Measurements from ENCODE around the gene C19orf25.
"Not testable (repeated sequence)": the region's sequence is repeated elsewhere in the genome, so short reads cannot be mapped to it uniquely, and the experiment has no call there.

Gene C19orf25

DNA sequence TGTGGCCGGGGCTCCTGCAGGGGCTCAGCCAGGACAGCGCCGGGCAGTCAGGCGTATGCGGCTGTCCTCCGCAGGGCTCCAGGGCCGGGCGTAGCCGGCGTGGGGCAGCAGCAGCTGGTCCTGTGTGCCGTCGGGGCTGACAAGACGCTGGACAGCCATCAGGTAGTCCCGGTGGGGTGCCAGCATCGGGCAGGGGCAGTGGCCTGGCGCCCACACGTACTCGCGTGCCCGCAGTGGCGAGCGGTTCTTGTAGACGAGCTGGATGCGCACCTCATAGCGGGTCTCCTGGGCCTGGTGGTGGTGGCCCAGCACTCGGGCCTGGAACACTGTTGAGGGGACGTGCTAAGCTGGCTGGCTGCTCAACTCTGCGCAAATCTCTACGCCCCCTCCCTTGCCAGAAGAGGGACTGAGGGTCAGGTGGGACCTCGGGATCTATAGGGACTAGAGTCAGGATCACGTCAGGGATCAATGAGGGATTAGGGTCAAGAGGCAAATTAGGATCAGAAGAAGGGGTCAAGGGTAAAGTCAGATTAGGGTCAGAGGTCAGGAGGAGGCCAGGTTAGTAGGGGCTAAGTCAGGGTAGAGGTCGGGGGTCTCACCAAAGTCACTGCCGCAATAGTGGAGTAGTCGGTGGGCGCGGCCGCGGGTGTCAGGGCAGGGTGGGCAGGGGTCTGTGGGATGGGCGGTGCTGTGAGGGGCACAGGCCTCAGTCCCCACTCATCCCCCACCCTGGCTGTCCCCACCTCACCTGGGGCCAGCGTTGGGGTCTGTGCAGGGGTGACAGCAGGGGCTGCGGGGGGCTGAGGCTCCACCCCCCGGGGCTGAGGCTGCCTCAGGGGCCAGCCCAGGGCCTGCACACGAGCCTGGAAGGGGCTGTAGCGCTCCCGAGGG lies 27.2 kb upstream of the C19orf25 start:
- Histone ChIP-seq H3K4me3 (ENCODE audit: insufficient read depth, low read depth, low read length, poor library complexity, severe bottlenecking) (no peak overlapping the region), H3K4me1 (ENCODE audit: control insufficient read depth, insufficient read depth, low read length, poor library complexity, severe bottlenecking) (peaks cover 7% of the 10 kb centered on the region), H3K9me3 (ENCODE audit: control insufficient read depth, low read length) (no peaks in the 10 kb centered on the region)

GRCh38 chr19:1505012-1505411 lies 26.0 kb upstream of the C19orf25 start:
- Histone ChIP-seq H3K9me3 (ENCODE audit: control insufficient read depth, low read length) (no peaks in the 10 kb centered on the region), H3K27me3 (replicated peaks; ENCODE audit: control insufficient read depth, insufficient read depth, low read length, poor library complexity, severe bottlenecking) (peaks cover 5% of the 10 kb centered on the region), H3K4me3 (ENCODE audit: insufficient read depth, low read depth, low read length, poor library complexity, severe bottlenecking) (no peak overlapping the region), H3K4me1 (ENCODE audit: control insufficient read depth, insufficient read depth, low read length, poor library complexity, severe bottlenecking) (peaks cover 7% of the 10 kb centered on the region), H3K27ac (ENCODE audit: insufficient read depth, low read length, poor library complexity, severe bottlenecking) (no peak overlapping the region), H3K36me3 (ENCODE audit: control insufficient read depth, insufficient read depth, low read length) (no peaks in the 10 kb centered on the region)
- no peak for DNase-seq

More for the DNA sequence above, 27.2 kb upstream of the C19orf25 start:
- Histone ChIP-seq H3K27ac (ENCODE audit: insufficient read depth, low read length, poor library complexity, severe bottlenecking) (no peak overlapping the region), H3K36me3 (ENCODE audit: control insufficient read depth, insufficient read depth, low read length) (no peaks in the 10 kb centered on the region), H3K27me3 (replicated peaks; ENCODE audit: control insufficient read depth, insufficient read depth, low read length, poor library complexity, severe bottlenecking) (peaks cover 5% of the 10 kb centered on the region)
- no peak for DNase-seq

GRCh38 chr19:1503925-1504773 lies 25.1 kb upstream of the C19orf25 start:
- no peaks in the 10 kb centered on the region for H3K36me3 ChIP-seq (ENCODE audit: control insufficient read depth, insufficient read depth, low read length)
- H3K4me1 ChIP-seq (ENCODE audit: control insufficient read depth, insufficient read depth, low read length, poor library complexity, severe bottlenecking) = peaks cover 7% of the 10 kb centered on the region
- H3K4me3 ChIP-seq (ENCODE audit: insufficient read depth, low read depth, low read length, poor library complexity, severe bottlenecking) = no peak overlapping the region
- no peak for DNase-seq
- peaks cover 5% of the 10 kb centered on the region for H3K27me3 ChIP-seq (replicated peaks; ENCODE audit: control insufficient read depth, insufficient read depth, low read length, poor library complexity, severe bottlenecking)
- H3K9me3 ChIP-seq (ENCODE audit: control insufficient read depth, low read length) = no peaks in the 10 kb centered on the region
- H3K27ac ChIP-seq (ENCODE audit: insufficient read depth, low read length, poor library complexity, severe bottlenecking) = no peak overlapping the region

- no peaks in the 10 kb centered on the region for H3K36me3 ChIP-seq (ENCODE audit: control insufficient read depth, insufficient read depth, low read length)
- H3K4me3 ChIP-seq (ENCODE audit: insufficient read depth, low read depth, low read length, poor library complexity, severe bottlenecking) = peak overlapping the region; percentile 9
- H3K4me1 ChIP-seq (ENCODE audit: control insufficient read depth, insufficient read depth, low read length, poor library complexity, severe bottlenecking) = peaks cover 7% of the 10 kb centered on the region
- peak in 2 of 3 donors; percentile 24 to 51 for DNase-seq
- H3K27ac ChIP-seq (ENCODE audit: insufficient read depth, low read length, poor library complexity, severe bottlenecking) = no peak overlapping the region
- no peaks in the 10 kb centered on the region for H3K9me3 ChIP-seq (ENCODE audit: control insufficient read depth, low read length)
- peaks cover 5% of the 10 kb centered on the region for H3K27me3 ChIP-seq (replicated peaks; ENCODE audit: control insufficient read depth, insufficient read depth, low read length, poor library complexity, severe bottlenecking)
Measured at GRCh38 chr19:1503089-1503924, 24.3 kb upstream of the C19orf25 start.

GRCh38 chr19:1502433-1503088 lies 23.5 kb upstream of the C19orf25 start:
- H3K27ac ChIP-seq (ENCODE audit: insufficient read depth, low read length, poor library complexity, severe bottlenecking) = no peak overlapping the region
- H3K27me3 ChIP-seq (replicated peaks; ENCODE audit: control insufficient read depth, insufficient read depth, low read length, poor library complexity, severe bottlenecking) = peaks cover 5% of the 10 kb centered on the region
- no peak for DNase-seq
- H3K9me3 ChIP-seq (ENCODE audit: control insufficient read depth, low read length) = no peaks in the 10 kb centered on the region
- no peaks in the 10 kb centered on the region for H3K36me3 ChIP-seq (ENCODE audit: control insufficient read depth, insufficient read depth, low read length)
- no peak overlapping the region for H3K4me3 ChIP-seq (ENCODE audit: insufficient read depth, low read depth, low read length, poor library complexity, severe bottlenecking)
- peaks cover 7% of the 10 kb centered on the region for H3K4me1 ChIP-seq (ENCODE audit: control insufficient read depth, insufficient read depth, low read length, poor library complexity, severe bottlenecking)

- Histone ChIP-seq H3K27ac (ENCODE audit: insufficient read depth, low read length, poor library complexity, severe bottlenecking) (no peak overlapping the region), H3K4me3 (ENCODE audit: insufficient read depth, low read depth, low read length, poor library complexity, severe bottlenecking) (no peak overlapping the region), H3K4me1 (ENCODE audit: control insufficient read depth, insufficient read depth, low read length, poor library complexity, severe bottlenecking) (no peaks in the 10 kb centered on the region), H3K36me3 (ENCODE audit: control insufficient read depth, insufficient read depth, low read length) (no peaks in the 10 kb centered on the region), H3K27me3 (replicated peaks; ENCODE audit: control insufficient read depth, insufficient read depth, low read length, poor library complexity, severe bottlenecking) (peaks cover 5% of the 10 kb centered on the region), H3K9me3 (ENCODE audit: control insufficient read depth, low read length) (no peaks in the 10 kb centered on the region)
- DNase-seq = no peak
Measured at GRCh38 chr19:1501200-1501595, 22.2 kb upstream of the C19orf25 start.

DNA sequence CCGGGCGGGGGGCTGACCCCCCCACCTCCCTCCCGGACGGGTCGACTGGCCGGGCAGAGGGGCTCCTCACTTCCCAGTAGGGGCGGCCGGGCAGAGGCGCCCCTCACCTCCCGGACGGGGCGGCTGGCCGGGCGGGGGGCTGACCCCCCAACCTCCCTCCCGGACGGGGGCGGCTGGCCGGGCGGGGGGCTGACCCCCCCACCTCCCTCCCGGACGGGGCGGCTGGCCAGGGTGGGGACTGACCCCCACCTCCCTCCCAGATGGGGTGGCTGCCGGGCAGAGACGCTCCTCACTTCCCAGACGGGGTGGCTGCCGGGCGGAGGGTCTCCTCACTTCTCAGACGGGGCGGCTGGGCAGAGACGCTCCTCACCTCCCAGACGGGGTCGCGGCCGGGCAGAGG lies 20.2 kb upstream of the C19orf25 start:
- not testable (repeated sequence) for H3K9me3 ChIP-seq (ENCODE audit: control insufficient read depth, low read length); DNase-seq; H3K4me1 ChIP-seq (ENCODE audit: control insufficient read depth, insufficient read depth, low read length, poor library complexity, severe bottlenecking); H3K27me3 ChIP-seq (replicated peaks; ENCODE audit: control insufficient read depth, insufficient read depth, low read length, poor library complexity, severe bottlenecking); H3K36me3 ChIP-seq (ENCODE audit: control insufficient read depth, insufficient read depth, low read length); H3K27ac ChIP-seq (ENCODE audit: insufficient read depth, low read length, poor library complexity, severe bottlenecking); H3K4me3 ChIP-seq (ENCODE audit: insufficient read depth, low read depth, low read length, poor library complexity, severe bottlenecking)

GRCh38 chr19:1497578-1498235 lies 18.7 kb upstream of the C19orf25 start:
- H3K27me3 ChIP-seq (replicated peaks; ENCODE audit: control insufficient read depth, insufficient read depth, low read length, poor library complexity, severe bottlenecking) = no peaks in the 10 kb centered on the region

More at GRCh38 chr19:1497578-1498235, 18.7 kb upstream of the C19orf25 start:
- no peaks in the 10 kb centered on the region for H3K36me3 ChIP-seq (ENCODE audit: control insufficient read depth, insufficient read depth, low read length)
- no peak overlapping the region for H3K4me3 ChIP-seq (ENCODE audit: insufficient read depth, low read depth, low read length, poor library complexity, severe bottlenecking)
- no peaks in the 10 kb centered on the region for H3K9me3 ChIP-seq (ENCODE audit: control insufficient read depth, low read length)
- no peaks in the 10 kb centered on the region for H3K4me1 ChIP-seq (ENCODE audit: control insufficient read depth, insufficient read depth, low read length, poor library complexity, severe bottlenecking)
- no peak overlapping the region for H3K27ac ChIP-seq (ENCODE audit: insufficient read depth, low read length, poor library complexity, severe bottlenecking)
- DNase-seq = no peak
